ENCODE results near the gene COG8. TPM values are rescaled to one million over a fixed set of nuclear protein-coding genes. Genes with fewer than 3 reads are reported as not detected.

Gene COG8
- 44.8 and 68.0 TPM in 2 replicates for total RNA-seq

GRCh38 chr16:69339289-69340094, at the start of gene COG8, which contains the start of gene NIP7:
TSS of gene COG8 (minus strand) at chr16:69339564. CDS start at chr16:69339552, 12 bp downstream.
TSS of gene NIP7 (plus strand) at chr16:69339772. CDS start at chr16:69339830, 58 bp downstream.
- TF ChIP-seq CTCF (IDR thresholded peaks at IDR 0.05; ENCODE audit: insufficient read depth, low read length, poor library complexity, severe bottlenecking), result peak; percentile 79
- peak; percentile 96 for DNase-seq (ENCODE audit: low read depth)
- Histone ChIP-seq H3K4me3 (ENCODE audit: low read depth, low read length) (peak within 1 kb of the TSS; percentile 85), H3K36me3 (ENCODE audit: control insufficient read depth, insufficient read depth, low read length) (peaks cover 1% of the 10 kb centered on the region), H3K27me3 (ENCODE audit: control insufficient read depth, insufficient read depth, low read length) (no peaks in the 10 kb centered on the region)

- no peak for DNase-seq (ENCODE audit: low read depth)
Measured at GRCh38 chr16:69386596-69386995, 47.2 kb upstream of the COG8 start.

GRCh38 chr16:69384974-69385373, 45.6 kb upstream of the COG8 start:
- H3K36me3 ChIP-seq (ENCODE audit: control insufficient read depth, insufficient read depth, low read length), result no peaks in the 10 kb centered on the region
- no peak for TF ChIP-seq CTCF (IDR thresholded peaks at IDR 0.05; ENCODE audit: insufficient read depth, low read length, poor library complexity, severe bottlenecking)
- DNase-seq (ENCODE audit: low read depth), result no peak
- no peaks in the 10 kb centered on the region for H3K27me3 ChIP-seq (ENCODE audit: control insufficient read depth, insufficient read depth, low read length)
- peak overlapping the region; percentile 75 for H3K4me3 ChIP-seq (ENCODE audit: low read depth, low read length)

More at GRCh38 chr16:69386596-69386995, 47.2 kb upstream of the COG8 start:
- Histone ChIP-seq H3K4me3 (ENCODE audit: low read depth, low read length) (no peak overlapping the region), H3K36me3 (ENCODE audit: control insufficient read depth, insufficient read depth, low read length) (no peaks in the 10 kb centered on the region), H3K27me3 (ENCODE audit: control insufficient read depth, insufficient read depth, low read length) (no peaks in the 10 kb centered on the region)
- TF ChIP-seq CTCF (IDR thresholded peaks at IDR 0.05; ENCODE audit: insufficient read depth, low read length, poor library complexity, severe bottlenecking), result no peak

- H3K36me3 ChIP-seq (ENCODE audit: control insufficient read depth, insufficient read depth, low read length), result no peaks in the 10 kb centered on the region
- H3K4me3 ChIP-seq (ENCODE audit: low read depth, low read length), result no peak overlapping the region
- no peak for DNase-seq (ENCODE audit: low read depth)
- no peak for TF ChIP-seq CTCF (IDR thresholded peaks at IDR 0.05; ENCODE audit: insufficient read depth, low read length, poor library complexity, severe bottlenecking)
- H3K27me3 ChIP-seq (ENCODE audit: control insufficient read depth, insufficient read depth, low read length), result no peaks in the 10 kb centered on the region
Measured at GRCh38 chr16:69382421-69382820, 43.1 kb upstream of the COG8 start.

- H3K36me3 ChIP-seq (ENCODE audit: control insufficient read depth, insufficient read depth, low read length), result no peaks in the 10 kb centered on the region
- TF ChIP-seq CTCF (IDR thresholded peaks at IDR 0.05; ENCODE audit: insufficient read depth, low read length, poor library complexity, severe bottlenecking), result no peak
Measured at GRCh38 chr16:69381231-69381630, 41.9 kb upstream of the COG8 start.

More at GRCh38 chr16:69381231-69381630, 41.9 kb upstream of the COG8 start:
- Histone ChIP-seq H3K4me3 (ENCODE audit: low read depth, low read length) (no peak overlapping the region), H3K27me3 (ENCODE audit: control insufficient read depth, insufficient read depth, low read length) (no peaks in the 10 kb centered on the region)
- no peak for DNase-seq (ENCODE audit: low read depth)

Measured in kidney epithelial cell (primary cell).